ENCODE data around the gene LRCH1. TPM values are rescaled to one million over a fixed set of nuclear protein-coding genes. Genes with fewer than 3 reads are reported as not detected.

Gene LRCH1
- polyA plus RNA-seq, 1 of the 3 experiments (the other 2 are of a cell fraction) = 5.5 TPM

DNA sequence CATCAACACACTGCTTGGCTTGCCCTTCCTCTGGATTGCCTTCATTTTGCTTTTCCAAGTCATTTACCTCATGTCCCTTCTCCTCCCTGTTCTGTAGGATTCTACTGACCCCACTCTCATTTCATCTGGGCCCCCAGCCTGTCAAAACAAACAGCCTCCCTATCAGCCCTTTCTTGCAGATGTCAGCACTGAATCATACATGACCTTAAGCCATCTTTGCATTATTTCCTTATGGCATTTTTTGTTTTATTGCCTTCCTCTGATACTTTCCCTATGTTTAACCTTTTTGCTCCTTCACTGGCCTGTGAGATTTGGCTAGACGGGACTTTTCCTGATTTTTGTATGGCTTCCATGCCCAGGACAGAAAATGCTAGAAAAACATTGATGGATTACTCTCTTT is 8.7 kb downstream of the LRCH1 start:
- H3K9me2 ChIP-seq = no peaks in the 10 kb centered on the region
- POLR2A ChIA-PET = no interaction called here
- CTCF ChIA-PET = interaction anchor here (2.0 to 2.6 kb wide), 2 partner anchors 10 to 14 kb away, joined by 4 to 13 read pairs; partner anchors contain the start of gene LRCH1
- H3K9me3 ChIP-seq = no peaks in the 10 kb centered on the region
- peaks cover 7% of the 10 kb centered on the region for H3F3A ChIP-seq (replicated peaks; ENCODE audit: insufficient read depth)
- no peak overlapping the region for H2AFZ ChIP-seq (ENCODE audit: low read depth)
- H3K27me3 ChIP-seq (ENCODE audit: insufficient read depth) = no peaks in the 10 kb centered on the region
- no peak overlapping the region for H3K9ac ChIP-seq
- H3K79me2 ChIP-seq (ENCODE audit: insufficient read depth) = peaks cover 99% of the 10 kb centered on the region
- no peak overlapping the region for H3K4me2 ChIP-seq
- WGBS (ENCODE audit: low lambda C conversion rate) = 90% methylated on average over 1 of the region's 1 CpG
- H3K27ac ChIP-seq (ENCODE audit: low read depth in 2 of 2, low read length in 1 of 2) = no peak overlapping the region
- H3K36me3 ChIP-seq (replicated peaks in 1 of 2; ENCODE audit: control insufficient read depth in 1 of 2, insufficient read depth in 2 of 2, low read length in 1 of 2) = peaks cover 0 to 4% of the 10 kb centered on the region in 2 experiments
- no peak for TF ChIP-seq FOXM1 (IDR thresholded peaks at IDR 0.05; ENCODE audit: low read depth)
- TF ChIP-seq RCOR1 (IDR thresholded peaks at IDR 0.05; ENCODE audit: low read length) = no peak
- no peak for TF ChIP-seq RFX5 (IDR thresholded peaks at IDR 0.05; ENCODE audit: low read length)
- TF ChIP-seq, protein P1, sequence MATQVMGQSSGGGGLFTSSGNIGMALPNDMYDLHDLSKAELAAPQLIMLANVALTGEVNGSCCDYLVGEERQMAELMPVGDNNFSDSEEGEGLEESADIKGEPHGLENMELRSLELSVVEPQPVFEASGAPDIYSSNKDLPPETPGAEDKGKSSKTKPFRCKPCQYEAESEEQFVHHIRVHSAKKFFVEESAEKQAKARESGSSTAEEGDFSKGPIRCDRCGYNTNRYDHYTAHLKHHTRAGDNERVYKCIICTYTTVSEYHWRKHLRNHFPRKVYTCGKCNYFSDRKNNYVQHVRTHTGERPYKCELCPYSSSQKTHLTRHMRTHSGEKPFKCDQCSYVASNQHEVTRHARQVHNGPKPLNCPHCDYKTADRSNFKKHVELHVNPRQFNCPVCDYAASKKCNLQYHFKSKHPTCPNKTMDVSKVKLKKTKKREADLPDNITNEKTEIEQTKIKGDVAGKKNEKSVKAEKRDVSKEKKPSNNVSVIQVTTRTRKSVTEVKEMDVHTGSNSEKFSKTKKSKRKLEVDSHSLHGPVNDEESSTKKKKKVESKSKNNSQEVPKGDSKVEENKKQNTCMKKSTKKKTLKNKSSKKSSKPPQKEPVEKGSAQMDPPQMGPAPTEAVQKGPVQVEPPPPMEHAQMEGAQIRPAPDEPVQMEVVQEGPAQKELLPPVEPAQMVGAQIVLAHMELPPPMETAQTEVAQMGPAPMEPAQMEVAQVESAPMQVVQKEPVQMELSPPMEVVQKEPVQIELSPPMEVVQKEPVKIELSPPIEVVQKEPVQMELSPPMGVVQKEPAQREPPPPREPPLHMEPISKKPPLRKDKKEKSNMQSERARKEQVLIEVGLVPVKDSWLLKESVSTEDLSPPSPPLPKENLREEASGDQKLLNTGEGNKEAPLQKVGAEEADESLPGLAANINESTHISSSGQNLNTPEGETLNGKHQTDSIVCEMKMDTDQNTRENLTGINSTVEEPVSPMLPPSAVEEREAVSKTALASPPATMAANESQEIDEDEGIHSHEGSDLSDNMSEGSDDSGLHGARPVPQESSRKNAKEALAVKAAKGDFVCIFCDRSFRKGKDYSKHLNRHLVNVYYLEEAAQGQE (IDR thresholded peaks at IDR 0.05; ENCODE audit: low read depth, low read length) = no peak
- no peak for TF ChIP-seq RAD21 (IDR thresholded peaks at IDR 0.05; ENCODE audit: low read length)
- TF ChIP-seq SIN3A (IDR thresholded peaks at IDR 0.05; ENCODE audit: borderline replicate concordance, low read depth, low read length) = no peak
- no peak for TF ChIP-seq TCF12 (IDR thresholded peaks at IDR 0.05)
- no peak for TF ChIP-seq MEF2A (IDR thresholded peaks at IDR 0.05; ENCODE audit: borderline replicate concordance, low read depth)
- TF ChIP-seq, protein P2, sequence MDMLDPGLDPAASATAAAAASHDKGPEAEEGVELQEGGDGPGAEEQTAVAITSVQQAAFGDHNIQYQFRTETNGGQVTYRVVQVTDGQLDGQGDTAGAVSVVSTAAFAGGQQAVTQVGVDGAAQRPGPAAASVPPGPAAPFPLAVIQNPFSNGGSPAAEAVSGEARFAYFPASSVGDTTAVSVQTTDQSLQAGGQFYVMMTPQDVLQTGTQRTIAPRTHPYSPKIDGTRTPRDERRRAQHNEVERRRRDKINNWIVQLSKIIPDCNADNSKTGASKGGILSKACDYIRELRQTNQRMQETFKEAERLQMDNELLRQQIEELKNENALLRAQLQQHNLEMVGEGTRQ (IDR thresholded peaks at IDR 0.05; ENCODE audit: borderline replicate concordance, low read depth, low read length) = no peak
- TF ChIP-seq IRF3 (IDR thresholded peaks at IDR 0.05; ENCODE audit: low read depth, low read length) = no peak
- no peak for TF ChIP-seq ELF1 (IDR thresholded peaks at IDR 0.05)
- TF ChIP-seq POLR2AphosphoS5 (IDR thresholded peaks at IDR 0.05; ENCODE audit: low read depth, low read length) = no peak
- no peak for TF ChIP-seq CTCF (IDR thresholded peaks at IDR 0.05)
- TF ChIP-seq FOXJ3 (CRISPR knock-in tag; IDR thresholded peaks at IDR 0.05) = no peak
- no peak for TF ChIP-seq GATA2 (CRISPR knock-in tag; IDR thresholded peaks at IDR 0.05)
- TF ChIP-seq, protein P3, sequence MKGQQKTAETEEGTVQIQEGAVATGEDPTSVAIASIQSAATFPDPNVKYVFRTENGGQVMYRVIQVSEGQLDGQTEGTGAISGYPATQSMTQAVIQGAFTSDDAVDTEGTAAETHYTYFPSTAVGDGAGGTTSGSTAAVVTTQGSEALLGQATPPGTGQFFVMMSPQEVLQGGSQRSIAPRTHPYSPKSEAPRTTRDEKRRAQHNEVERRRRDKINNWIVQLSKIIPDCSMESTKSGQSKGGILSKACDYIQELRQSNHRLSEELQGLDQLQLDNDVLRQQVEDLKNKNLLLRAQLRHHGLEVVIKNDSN (IDR thresholded peaks at IDR 0.05; ENCODE audit: borderline replicate concordance, low read depth) = no peak
- TF ChIP-seq YY1 (IDR thresholded peaks at IDR 0.05; ENCODE audit: low read depth) = no peak
- TF ChIP-seq TEAD4 (IDR thresholded peaks at IDR 0.05; ENCODE audit: borderline replicate concordance, insufficient read depth) = no peak
- H4K20me1 ChIP-seq (ENCODE audit: insufficient read depth) = peaks cover 80% of the 10 kb centered on the region
- DNase-seq = no peak
- H3K4me1 ChIP-seq (ENCODE audit: control insufficient read depth in 1 of 2, insufficient read depth in 2 of 2, low read depth in 1 of 2, low read length in 1 of 2) = peaks cover 0 to 15% of the 10 kb centered on the region in 2 experiments; a peak in 2 of 4 replicates
- H3K4me3 ChIP-seq (ENCODE audit: low read depth in 2 of 2, low read length in 1 of 2) = no peak overlapping the region

Data from SK-N-SH (cell line).